Measurements from ENCODE around the gene AUTS2.

DNA sequence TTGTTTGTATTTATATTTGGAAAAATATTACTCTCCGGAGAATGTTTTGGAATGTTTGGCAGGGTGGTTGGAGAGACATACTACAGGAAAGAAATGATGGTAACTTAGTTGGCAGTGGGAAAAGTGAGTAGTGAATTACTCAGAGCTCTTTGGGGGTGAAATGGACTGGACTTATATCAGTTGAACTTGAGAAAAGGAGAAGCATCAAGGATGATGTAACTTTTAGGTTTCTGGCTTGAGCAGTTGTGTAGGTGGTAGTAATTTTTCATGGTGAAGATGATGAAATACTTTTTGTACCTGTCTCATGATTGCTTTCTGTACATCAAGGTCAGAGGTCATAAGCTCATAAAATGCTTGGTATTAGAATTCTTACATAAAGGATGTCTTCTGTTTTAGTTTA is 617.2 kb downstream of the AUTS2 start:
- TF ChIP-seq POLR2A (IDR thresholded peaks at IDR 0.05) = no peak
- TF ChIP-seq, protein P1, sequence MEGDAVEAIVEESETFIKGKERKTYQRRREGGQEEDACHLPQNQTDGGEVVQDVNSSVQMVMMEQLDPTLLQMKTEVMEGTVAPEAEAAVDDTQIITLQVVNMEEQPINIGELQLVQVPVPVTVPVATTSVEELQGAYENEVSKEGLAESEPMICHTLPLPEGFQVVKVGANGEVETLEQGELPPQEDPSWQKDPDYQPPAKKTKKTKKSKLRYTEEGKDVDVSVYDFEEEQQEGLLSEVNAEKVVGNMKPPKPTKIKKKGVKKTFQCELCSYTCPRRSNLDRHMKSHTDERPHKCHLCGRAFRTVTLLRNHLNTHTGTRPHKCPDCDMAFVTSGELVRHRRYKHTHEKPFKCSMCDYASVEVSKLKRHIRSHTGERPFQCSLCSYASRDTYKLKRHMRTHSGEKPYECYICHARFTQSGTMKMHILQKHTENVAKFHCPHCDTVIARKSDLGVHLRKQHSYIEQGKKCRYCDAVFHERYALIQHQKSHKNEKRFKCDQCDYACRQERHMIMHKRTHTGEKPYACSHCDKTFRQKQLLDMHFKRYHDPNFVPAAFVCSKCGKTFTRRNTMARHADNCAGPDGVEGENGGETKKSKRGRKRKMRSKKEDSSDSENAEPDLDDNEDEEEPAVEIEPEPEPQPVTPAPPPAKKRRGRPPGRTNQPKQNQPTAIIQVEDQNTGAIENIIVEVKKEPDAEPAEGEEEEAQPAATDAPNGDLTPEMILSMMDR (IDR thresholded peaks at IDR 0.05) = no peak
